Activated B cell treated with CpG ODN at 0.5 μM for 24 hours (primary cell): ENCODE data around the gene CA10. TPM values are rescaled to one million over a fixed set of nuclear protein-coding genes. Genes with fewer than 3 reads are reported as not detected.

Source experiments
- ATAC-seq: fragments of 200-7000 bp; cut with Tn5 transposase; one replicate; pipeline ENCODE4 v1.10.0; 2021; ENCODE audit warnings: low read depth, mild to moderate bottlenecking, moderate library complexity
- CTCF ChIA-PET: fragments of 350-600 bp; sonication (Branson Sonifier 250); formaldehyde crosslinking; loops from one replicate; lab custom pipeline; 2021; ENCODE audit warnings: antibody characterized with exemption; lab: Charles Lee
- POLR2A ChIA-PET: fragments of 350-600 bp; sonication (Branson Sonifier 250); formaldehyde crosslinking; loops from one replicate; lab custom pipeline; 2021; ENCODE audit warnings: antibody characterized with exemption; lab: Charles Lee
- DNase-seq: peaks from one replicate; pipeline ENCODE4 v3.0.0; 2022
- H3K27ac Mint-ChIP-seq: one replicate; pipeline ENCODE4 v1.8.0; 2020; ENCODE audit warnings: mixed read lengths
- H3K27me3 Mint-ChIP-seq: one replicate; pipeline ENCODE4 v1.8.0; 2021; ENCODE audit warnings: mixed read lengths
- H3K36me3 Mint-ChIP-seq: one replicate; pipeline ENCODE4 v1.8.0; 2021; ENCODE audit warnings: low read depth, mixed read lengths
- H3K4me1 Mint-ChIP-seq: one replicate; pipeline ENCODE4 v1.8.0; 2021; ENCODE audit warnings: mixed read lengths
- H3K4me3 Mint-ChIP-seq: one replicate; pipeline ENCODE4 v1.8.0; 2020; ENCODE audit warnings: mild to moderate bottlenecking, mixed read lengths
- H3K9me3 Mint-ChIP-seq: one replicate; pipeline ENCODE4 v1.8.0; 2020; ENCODE audit warnings: mixed read lengths
- intact Hi-C: fragments of 100-400 bp; cut with micrococcal nuclease; formaldehyde crosslinking; loops from one replicate; pipeline ENCODE4 v1.15.1; 2024
- total RNA-seq: library from RNA; stranded (reverse); gene quantifications from 2 replicates; pipeline ENCODE4 v1.2.3, GENCODE V29; 2022
- TF ChIP-seq, protein P1 (sequence below): fragments of 200-600 bp; IDR thresholded peaks from one replicate; pipeline ENCODE4 v1.8.0; 2022; ENCODE audit warnings: antibody characterized with exemption, mild to moderate bottlenecking

CA10 gene
- total RNA-seq, 1 donor from 2014 or later: not detected

DNA sequence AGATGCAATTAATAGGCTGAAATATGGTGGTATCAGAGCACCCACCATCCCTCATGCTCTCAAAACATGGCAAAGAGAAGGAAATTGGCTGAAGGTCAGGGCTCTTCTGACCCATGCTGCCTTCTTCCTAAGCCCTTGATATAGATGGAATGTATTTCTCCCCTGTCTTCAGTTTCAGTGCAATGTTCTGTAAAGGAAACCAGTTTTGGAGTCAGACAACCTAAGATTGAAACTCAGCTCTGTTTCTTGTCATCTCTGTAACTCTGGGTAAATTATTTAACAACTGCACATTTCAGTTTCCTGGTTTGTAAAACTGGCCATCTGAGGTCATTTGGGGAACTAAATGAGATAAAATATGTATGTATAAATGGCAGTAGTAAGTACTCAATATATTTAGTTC is 243.9 kb downstream of the CA10 start:
- ChIA-PET POLR2A (no interaction called here), CTCF (no interaction called here)
- TF ChIP-seq, protein P1, sequence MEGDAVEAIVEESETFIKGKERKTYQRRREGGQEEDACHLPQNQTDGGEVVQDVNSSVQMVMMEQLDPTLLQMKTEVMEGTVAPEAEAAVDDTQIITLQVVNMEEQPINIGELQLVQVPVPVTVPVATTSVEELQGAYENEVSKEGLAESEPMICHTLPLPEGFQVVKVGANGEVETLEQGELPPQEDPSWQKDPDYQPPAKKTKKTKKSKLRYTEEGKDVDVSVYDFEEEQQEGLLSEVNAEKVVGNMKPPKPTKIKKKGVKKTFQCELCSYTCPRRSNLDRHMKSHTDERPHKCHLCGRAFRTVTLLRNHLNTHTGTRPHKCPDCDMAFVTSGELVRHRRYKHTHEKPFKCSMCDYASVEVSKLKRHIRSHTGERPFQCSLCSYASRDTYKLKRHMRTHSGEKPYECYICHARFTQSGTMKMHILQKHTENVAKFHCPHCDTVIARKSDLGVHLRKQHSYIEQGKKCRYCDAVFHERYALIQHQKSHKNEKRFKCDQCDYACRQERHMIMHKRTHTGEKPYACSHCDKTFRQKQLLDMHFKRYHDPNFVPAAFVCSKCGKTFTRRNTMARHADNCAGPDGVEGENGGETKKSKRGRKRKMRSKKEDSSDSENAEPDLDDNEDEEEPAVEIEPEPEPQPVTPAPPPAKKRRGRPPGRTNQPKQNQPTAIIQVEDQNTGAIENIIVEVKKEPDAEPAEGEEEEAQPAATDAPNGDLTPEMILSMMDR: no peak
- H3K27me3 Mint-ChIP-seq: no peaks in the 10 kb centered on the region
- DNase-seq: no peak
- H3K9me3 Mint-ChIP-seq: no peaks in the 10 kb centered on the region
- ATAC-seq: no peak
- no peak overlapping the region for H3K4me3 Mint-ChIP-seq
- no peak overlapping the region for H3K27ac Mint-ChIP-seq
- H3K36me3 Mint-ChIP-seq: no peaks in the 10 kb centered on the region
- H3K4me1 Mint-ChIP-seq: no peaks in the 10 kb centered on the region
- intact Hi-C loops: no loop called here

DNA sequence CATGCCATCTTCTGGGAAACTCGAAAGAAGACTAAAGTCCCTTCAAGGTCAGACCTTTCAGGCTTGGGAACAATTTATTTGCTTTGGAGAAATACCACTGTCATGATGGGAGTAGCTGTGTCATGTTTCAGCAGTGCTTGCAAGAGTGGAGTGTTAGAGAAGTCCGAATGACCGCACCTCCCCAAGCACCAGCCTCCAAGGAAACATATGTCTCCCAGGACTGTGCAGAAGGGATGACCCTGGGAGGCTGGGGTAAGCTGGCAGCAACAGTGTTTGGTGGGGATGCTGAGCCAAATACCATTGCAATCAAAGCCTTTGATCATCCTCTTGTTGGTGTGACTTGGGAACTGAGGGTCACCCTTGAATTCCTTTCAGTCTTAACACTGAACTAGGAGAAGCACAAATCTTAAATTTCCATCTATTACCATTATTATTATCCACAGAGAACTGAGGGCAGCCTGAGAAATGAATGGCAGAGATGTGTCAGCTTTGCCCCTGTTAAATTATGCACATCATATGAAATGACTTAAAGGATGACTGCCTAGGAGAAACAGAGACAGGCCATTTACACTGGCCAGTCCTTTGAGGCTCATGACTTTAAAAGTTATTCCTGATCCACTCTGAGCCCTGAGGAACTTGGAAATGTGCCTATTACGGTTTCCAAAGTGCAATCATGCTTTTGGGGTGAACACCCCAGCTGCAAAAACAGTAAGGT is 244.9 kb downstream of the CA10 start:
- no peak overlapping the region for H3K27ac Mint-ChIP-seq
- DNase-seq: no peak
- ChIA-PET POLR2A (no interaction called here), CTCF (no interaction called here)
- no peaks in the 10 kb centered on the region for H3K36me3 Mint-ChIP-seq
- ATAC-seq: no peak
- H3K27me3 Mint-ChIP-seq: no peaks in the 10 kb centered on the region
- no peaks in the 10 kb centered on the region for H3K9me3 Mint-ChIP-seq
- TF ChIP-seq, protein P1: no peak
- H3K4me3 Mint-ChIP-seq: no peak overlapping the region
- intact Hi-C loops: no loop called here
- no peaks in the 10 kb centered on the region for H3K4me1 Mint-ChIP-seq

DNA sequence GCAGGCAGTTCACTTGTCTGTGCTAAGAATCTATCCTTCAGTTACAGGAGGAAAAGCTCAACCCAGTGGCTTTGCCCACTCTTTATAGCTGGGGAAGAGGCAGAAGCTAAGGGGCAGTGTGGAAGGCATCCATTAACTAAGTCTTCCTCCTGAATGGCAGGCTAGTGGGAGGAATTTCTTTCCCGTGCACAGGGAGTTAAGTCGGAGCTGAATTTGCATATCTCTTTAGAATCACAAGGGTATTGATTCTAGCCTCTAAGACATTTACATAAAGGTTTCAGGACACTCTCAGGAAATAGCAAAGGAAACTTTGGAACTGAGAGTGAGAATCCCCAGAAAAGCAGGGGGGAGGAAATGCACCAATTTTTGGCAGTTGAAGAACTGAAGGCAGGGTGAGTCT is 245.6 kb downstream of the CA10 start:
- CTCF ChIA-PET: no interaction called here
- TF ChIP-seq, protein P1: no peak

DNA sequence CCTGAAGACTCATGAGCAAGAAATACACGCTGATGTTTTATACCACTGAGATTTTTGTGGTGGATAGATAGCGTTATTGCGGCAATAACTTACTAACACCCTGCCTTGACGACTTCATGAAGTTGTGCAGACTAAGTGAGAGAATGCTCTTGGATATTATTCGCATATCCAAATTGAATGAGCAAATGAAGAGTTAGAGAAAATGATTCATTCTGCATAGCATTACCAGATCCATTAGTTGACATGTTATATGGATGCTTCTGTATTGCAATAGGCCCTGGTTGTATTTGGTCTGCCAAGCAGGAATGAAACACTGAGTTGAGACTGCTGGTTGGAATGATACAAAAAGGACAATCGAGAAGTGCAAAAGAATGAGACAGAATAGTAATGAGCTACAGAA is 247.3 kb downstream of the CA10 start:
- POLR2A ChIA-PET: no interaction called here
- Mint-ChIP-seq H3K9me3 (no peaks in the 10 kb centered on the region), H3K27me3 (no peaks in the 10 kb centered on the region), H3K4me3 (no peak overlapping the region), H3K4me1 (no peaks in the 10 kb centered on the region), H3K27ac (no peak overlapping the region), H3K36me3 (no peaks in the 10 kb centered on the region)
- DNase-seq: no peak
- CTCF ChIA-PET: no interaction called here
- intact Hi-C loops: no loop called here
- ATAC-seq: no peak
- TF ChIP-seq, protein P1: no peak

More for the DNA sequence above, 245.6 kb downstream of the CA10 start:
- DNase-seq: no peak
- Mint-ChIP-seq H3K4me3 (no peak overlapping the region), H3K36me3 (no peaks in the 10 kb centered on the region), H3K27ac (no peak overlapping the region), H3K9me3 (no peaks in the 10 kb centered on the region), H3K27me3 (no peaks in the 10 kb centered on the region), H3K4me1 (no peaks in the 10 kb centered on the region)
- POLR2A ChIA-PET: no interaction called here
- intact Hi-C loops: no loop called here
- ATAC-seq: no peak

DNA sequence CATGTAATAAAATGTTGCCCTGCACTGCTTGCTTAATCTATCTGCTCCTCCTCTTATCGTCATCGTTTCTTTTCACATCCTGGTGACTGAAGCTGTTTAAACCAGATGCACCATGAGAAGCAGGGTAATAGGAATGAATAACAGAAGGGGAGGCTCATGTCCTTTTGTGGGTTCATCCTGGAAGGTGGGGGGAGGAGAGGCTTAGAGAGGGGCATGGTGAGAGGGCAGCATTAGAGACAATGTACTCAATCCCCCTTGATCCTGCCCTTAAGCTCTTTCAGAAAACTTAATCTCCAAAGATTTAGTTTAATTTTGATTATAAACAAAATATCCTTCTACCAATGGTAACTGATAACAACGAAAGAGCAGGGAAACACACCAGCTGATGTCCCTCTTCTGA is 248.5 kb downstream of the CA10 start:
- Mint-ChIP-seq H3K4me1 (no peaks in the 10 kb centered on the region), H3K9me3 (no peaks in the 10 kb centered on the region), H3K36me3 (no peaks in the 10 kb centered on the region), H3K27me3 (no peaks in the 10 kb centered on the region), H3K27ac (no peak overlapping the region), H3K4me3 (no peak overlapping the region)
- TF ChIP-seq, protein P1: no peak
- ChIA-PET POLR2A (no interaction called here), CTCF (no interaction called here)
- ATAC-seq: no peak
- no peak for DNase-seq
- intact Hi-C loops: no loop called here
